Measurements from ENCODE around the gene MEIS1. TPM values are rescaled to one million over a fixed set of nuclear protein-coding genes. Genes with fewer than 3 reads are reported as not detected.

The MEIS1 gene
- total and polyA plus RNA-seq, 2 donors (not counting 3 experiments of a cell fraction or from before 2014, with no cell fraction given): 10.0 to 26.5 TPM

GRCh38 chr2:66445076-66445924 lies 10.4 kb downstream of the MEIS1 start:
- no peak for FAIRE-seq
- peak overlapping the region; percentile 78 for H2AFZ ChIP-seq (ENCODE audit: low read depth, low read length)
- no peaks in the 10 kb centered on the region for H3K9me1 ChIP-seq (replicated peaks; ENCODE audit: control insufficient read depth, extremely low read depth, insufficient read depth, low read length)
- no peak for TF ChIP-seq MAX (IDR thresholded peaks at IDR 0.05; ENCODE audit: insufficient read depth, insufficient read length)
- peak in 1 of 2 donors; percentile 22 for TF ChIP-seq CTCF (IDR thresholded peaks at IDR 0.05; ENCODE audit: extremely low read depth in 1 of 2, insufficient read depth in 1 of 2, low read depth in 1 of 2, low read length in 2 of 2)
- peak overlapping the region; percentile 13 for H3K9ac ChIP-seq (replicated peaks; ENCODE audit: extremely low read depth, insufficient read depth, low read length)
- intact Hi-C loops (cut with micrococcal nuclease): no loop called here
- no peak overlapping the region for H3K27ac ChIP-seq (ENCODE audit: insufficient read depth, low read depth, low read length)
- dilution Hi-C loops (cut with MboI; ENCODE audit: extremely low pct_ligation_motif_present, low sequenced_read_pairs): no loop called here
- CTCF ChIA-PET: interaction anchor here (1.0 to 2.1 kb wide), 6 partner anchors 9 to 1586 kb away, joined by 3 to 11 read pairs (median 5); partner anchors contain the start of gene MEIS1
- POLR2A ChIA-PET: no interaction called here
- no peaks in the 10 kb centered on the region for H3K79me2 ChIP-seq (ENCODE audit: control insufficient read depth, insufficient read depth, low read length)
- peak overlapping the region; percentile 3 to 46 (median 8) for H3K4me3 ChIP-seq (replicated peaks in 1 of 3; ENCODE audit: insufficient read depth in 1 of 3, low read depth in 1 of 3, low read length in 3 of 3)
- no peaks in the 10 kb centered on the region for H3K27me3 ChIP-seq (ENCODE audit: control insufficient read depth in 2 of 2, insufficient read depth in 2 of 2, low read length in 2 of 2)
- no peak for DNase-seq (ENCODE audit: low read depth, low spot score)
- peaks cover 6% of the 10 kb centered on the region for H3K4me1 ChIP-seq (ENCODE audit: control insufficient read depth, extremely low read depth, insufficient read depth, low read length)
- no peaks in the 10 kb centered on the region for H4K20me1 ChIP-seq (replicated peaks; ENCODE audit: control insufficient read depth, extremely low read depth, insufficient read depth, low read length)
- peaks cover 0 to 7% of the 10 kb centered on the region in 2 experiments for H3K36me3 ChIP-seq (ENCODE audit: control insufficient read depth in 2 of 2, extremely low read depth in 1 of 2, insufficient read depth in 2 of 2, low read length in 2 of 2)
- peak overlapping the region; percentile 68 for H3K4me2 ChIP-seq (ENCODE audit: insufficient read depth, low read length)
- BruUV-seq (replicated peaks): no TSS peak
- H3K9me3 ChIP-seq (replicated peaks; ENCODE audit: control insufficient read depth, insufficient read depth, low read length): no peaks in the 10 kb centered on the region

Data from endothelial cell of umbilical vein (primary cell).